GM12873 (cell line): ENCODE results near the gene ST3GAL2.

ENCODE experiments used
- CTCF ChIP-seq: IDR thresholded peaks from 2 replicates; pipeline ENCODE4 v1.5.1; 2012; ENCODE audit warnings: low read depth, mild to moderate bottlenecking, moderate library complexity, low read length, control low read depth; ENCODE audit not compliant: insufficient read depth; ENCODE audit errors: missing control alignments

The ST3GAL2 gene

GRCh38 chr16:70453117-70453891 is 14.4 kb upstream of the ST3GAL2 start:
- no peak for TF ChIP-seq CTCF

- no peak for TF ChIP-seq CTCF
Measured at GRCh38 chr16:70448075-70448474, 9.2 kb upstream of the ST3GAL2 start.

GRCh38 chr16:70444249-70445063 is 5.6 kb upstream of the ST3GAL2 start:
- TF ChIP-seq CTCF: no peak

GRCh38 chr16:70442344-70442743 is 3.4 kb upstream of the ST3GAL2 start:
- TF ChIP-seq CTCF: no peak

GRCh38 chr16:70441406-70441990 is 2.6 kb upstream of the ST3GAL2 start:
- TF ChIP-seq CTCF: no peak

- TF ChIP-seq CTCF: no peak
Measured at GRCh38 chr16:70440009-70440692, 1.3 kb upstream of the ST3GAL2 start.
